Endothelial cell of umbilical vein (primary cell): ENCODE results near the gene SDC3. TPM values are rescaled to one million over a fixed set of nuclear protein-coding genes. Genes with fewer than 3 reads are reported as not detected.

ENCODE experiments used
- BruUV-seq: library from RNA; stranded (reverse); fragments of 400-500 nt; replicated peaks from 2 replicates; lab custom pipeline; 2021; lab: Mats Ljungman, UMichigan
- CTCF ChIA-PET: fragments of 300-600, 350-600 bp; sonication (Branson Sonifier 250); formaldehyde crosslinking; loops from one replicate; lab custom pipeline; 2021; ENCODE audit warnings: antibody characterized with exemption, inconsistent platforms; lab: Charles Lee
- POLR2A ChIA-PET: fragments of 300-600, 350-600 bp; sonication (Branson Sonifier 250); formaldehyde crosslinking; loops from one replicate; lab custom pipeline; 2021; ENCODE audit warnings: antibody characterized with exemption, inconsistent platforms; lab: Charles Lee
- DNase-seq: peaks from one replicate; pipeline ENCODE4 v3.0.0-alpha.2; 2011; ENCODE audit warnings: low read depth, low spot score
- FAIRE-seq: peaks from 2 replicates; lab custom pipeline; 2011; peaks lifted over from hg19 to GRCh38; lab: Jason Lieb, UNC
- H2AFZ ChIP-seq: 2 replicates; pipeline ENCODE4 v1.6.0; 2012; ENCODE audit warnings: low read depth, low read length, control low read depth, inconsistent platforms
- H3K27ac ChIP-seq: 2 replicates; pipeline ENCODE4 v1.5.1; 2011; ENCODE audit warnings: low read depth, mild to moderate bottlenecking, control low read depth, low read length, moderate library complexity; ENCODE audit not compliant: insufficient read depth
- H3K27me3 ChIP-seq, 2 experiments: 2 replicates each; pipeline versions ENCODE4 v1.6.0 to v1.6.1; 2011; ENCODE audit warnings: low read length in 2 of 2, mixed read lengths in 1 of 2; ENCODE audit not compliant: control insufficient read depth in 2 of 2, insufficient read depth in 2 of 2
- H3K36me3 ChIP-seq, 2 experiments: 2 replicates in 1 of 2; 3 replicates in 1 of 2; pipeline ENCODE4 v1.5.1; 2011; ENCODE audit warnings: low read length in 2 of 2, mild to moderate bottlenecking in 1 of 2, moderate library complexity in 1 of 2; ENCODE audit not compliant: control insufficient read depth in 2 of 2, insufficient read depth in 2 of 2; ENCODE audit errors: extremely low read depth in 1 of 2
- H3K4me1 ChIP-seq: 3 replicates; pipeline ENCODE4 v1.5.1; 2011; ENCODE audit warnings: mild to moderate bottlenecking, low read length; ENCODE audit not compliant: control insufficient read depth, insufficient read depth; ENCODE audit errors: extremely low read depth
- H3K4me2 ChIP-seq: 2 replicates; pipeline ENCODE4 v1.6.1; 2011; ENCODE audit warnings: low read length, control low read depth, mixed read lengths; ENCODE audit not compliant: insufficient read depth
- H3K4me3 ChIP-seq, 3 experiments: fragments of 200-600 bp in 1 of 3; sonication (generic), shearing (Covaris generic) in 1 of 3; replicated peaks in 1 of 3; 2 replicates each; pipeline ENCODE4 v1.5.1; 2011 to 2016; ENCODE audit warnings: control low read depth in 3 of 3, low read length in 3 of 3, mild to moderate bottlenecking in 2 of 3, inconsistent platforms in 1 of 3, low read depth in 1 of 3, moderate library complexity in 1 of 3; ENCODE audit not compliant: insufficient read depth in 1 of 3
- H3K79me2 ChIP-seq: 2 replicates; pipeline ENCODE4 v1.6.0; 2012; ENCODE audit warnings: low read length, inconsistent platforms; ENCODE audit not compliant: control insufficient read depth, insufficient read depth
- H3K9ac ChIP-seq: replicated peaks from 2 replicates; pipeline ENCODE3; 2011; ENCODE audit warnings: low read length, control low read depth; ENCODE audit not compliant: insufficient read depth; ENCODE audit errors: extremely low read depth
- H3K9me1 ChIP-seq: replicated peaks from 3 replicates; pipeline ENCODE4 v1.6.0; 2011; ENCODE audit warnings: mild to moderate bottlenecking, low read length; ENCODE audit not compliant: control insufficient read depth, insufficient read depth; ENCODE audit errors: extremely low read depth
- H3K9me3 ChIP-seq: replicated peaks from 2 replicates; pipeline ENCODE4 v1.5.1; 2012; ENCODE audit warnings: low read length, inconsistent platforms; ENCODE audit not compliant: control insufficient read depth, insufficient read depth
- H4K20me1 ChIP-seq: replicated peaks from 2 replicates; pipeline ENCODE3; 2011; ENCODE audit warnings: mild to moderate bottlenecking, low read length; ENCODE audit not compliant: control insufficient read depth, insufficient read depth; ENCODE audit errors: extremely low read depth
- EZH2 ChIP-seq: IDR thresholded peaks from 2 replicates; pipeline ENCODE4 v1.6.1; 2012; ENCODE audit warnings: borderline replicate concordance, low read depth, mild to moderate bottlenecking, moderate library complexity, low read length, inconsistent platforms; ENCODE audit not compliant: severe bottlenecking
- FOS ChIP-seq: IDR thresholded peaks from 2 replicates; pipeline ENCODE4 v1.6.1; 2011; ENCODE audit warnings: mild to moderate bottlenecking, low read length, moderate library complexity, borderline replicate concordance; ENCODE audit not compliant: insufficient read depth
- GATA2 ChIP-seq: IDR thresholded peaks from 2 replicates; pipeline ENCODE4 v1.7.0; 2011; ENCODE audit warnings: low read depth, mild to moderate bottlenecking, moderate library complexity, mixed read lengths, low read length; ENCODE audit not compliant: insufficient read length, insufficient read depth
- JUN ChIP-seq: IDR thresholded peaks from 2 replicates; pipeline ENCODE4 v1.6.1; 2011; ENCODE audit warnings: borderline replicate concordance, low read depth; ENCODE audit not compliant: insufficient read length, insufficient read depth
- MYC ChIP-seq: IDR thresholded peaks from one replicate; pipeline ENCODE4 v1.6.1; 2011; ENCODE audit warnings: mild to moderate bottlenecking, low read depth, low read length
- POLR2A ChIP-seq: IDR thresholded peaks from 2 replicates; pipeline ENCODE4 v1.6.1; 2012; ENCODE audit warnings: low read depth, mild to moderate bottlenecking, control low read depth, low read length
- POLR2AphosphoS5 ChIP-seq: IDR thresholded peaks from 2 replicates; pipeline ENCODE4 v1.6.1; 2012; ENCODE audit warnings: low read depth, mild to moderate bottlenecking, control low read depth, low read length, moderate library complexity; ENCODE audit not compliant: insufficient read depth
- dilution Hi-C: fragments of 300-500 bp; cut with MboI; formaldehyde crosslinking; loops from one replicate; pipeline ENCODE4 v1.15.0; 2019; ENCODE audit warnings: low sequenced_read_pairs; ENCODE audit not compliant: extremely low pct_ligation_motif_present
- intact Hi-C: fragments of 100-400 bp; cut with micrococcal nuclease; formaldehyde crosslinking; loops from one replicate; pipeline ENCODE4 v1.10.0; 2022
- polyA plus RNA-seq, 4 experiments: library from polyadenylated mRNA; depleted of rRNA in 3 of 4; stranded (reverse) in 3 of 4; unstranded in 1 of 4; fragments of >200 nt; gene quantifications; 2 replicates each; pipeline versions ENCODE4 v1.2.1 to v1.2.3, GENCODE V29; 2011 to 2012; ENCODE audit warnings: missing spikeins in 1 of 4
- total RNA-seq: library from RNA; stranded (reverse); gene quantifications from 2 replicates; pipeline ENCODE4 v1.2.3, GENCODE V29; 2021
- TF ChIP-seq, protein P1 (sequence below): IDR thresholded peaks from 2 replicates; pipeline ENCODE4 v1.6.1; 2011; ENCODE audit not compliant: insufficient read depth, insufficient read length
- TF ChIP-seq, protein P2 (sequence below), 2 donors: IDR thresholded peaks; 1 replicate in 1 of 2; 2 replicates in 1 of 2; pipeline ENCODE4 v1.5.1; 2011; ENCODE audit warnings: low read length in 2 of 2, mild to moderate bottlenecking in 2 of 2, moderate library complexity in 2 of 2, control low read depth in 1 of 2, inconsistent platforms in 1 of 2, low read depth in 1 of 2; ENCODE audit not compliant: insufficient read depth in 1 of 2; ENCODE audit errors: extremely low read depth in 1 of 2

The SDC3 gene
- total and polyA plus RNA-seq, 2 donors (not counting 3 experiments of a cell fraction or from before 2014, with no cell fraction given), result 7.1 to 25.9 TPM

GRCh38 chr1:30900931-30901560, 7.5 kb downstream of the SDC3 start:
- no peak overlapping the region for H3K27ac ChIP-seq
- TF ChIP-seq MYC, result no peak
- TF ChIP-seq JUN, result no peak
- no peak for TF ChIP-seq POLR2A
- TF ChIP-seq, protein P1, sequence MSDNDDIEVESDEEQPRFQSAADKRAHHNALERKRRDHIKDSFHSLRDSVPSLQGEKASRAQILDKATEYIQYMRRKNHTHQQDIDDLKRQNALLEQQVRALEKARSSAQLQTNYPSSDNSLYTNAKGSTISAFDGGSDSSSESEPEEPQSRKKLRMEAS, result no peak
- TF ChIP-seq GATA2, result no peak
- TF ChIP-seq POLR2AphosphoS5, result no peak
- no peak for TF ChIP-seq EZH2
- TF ChIP-seq, protein P2, sequence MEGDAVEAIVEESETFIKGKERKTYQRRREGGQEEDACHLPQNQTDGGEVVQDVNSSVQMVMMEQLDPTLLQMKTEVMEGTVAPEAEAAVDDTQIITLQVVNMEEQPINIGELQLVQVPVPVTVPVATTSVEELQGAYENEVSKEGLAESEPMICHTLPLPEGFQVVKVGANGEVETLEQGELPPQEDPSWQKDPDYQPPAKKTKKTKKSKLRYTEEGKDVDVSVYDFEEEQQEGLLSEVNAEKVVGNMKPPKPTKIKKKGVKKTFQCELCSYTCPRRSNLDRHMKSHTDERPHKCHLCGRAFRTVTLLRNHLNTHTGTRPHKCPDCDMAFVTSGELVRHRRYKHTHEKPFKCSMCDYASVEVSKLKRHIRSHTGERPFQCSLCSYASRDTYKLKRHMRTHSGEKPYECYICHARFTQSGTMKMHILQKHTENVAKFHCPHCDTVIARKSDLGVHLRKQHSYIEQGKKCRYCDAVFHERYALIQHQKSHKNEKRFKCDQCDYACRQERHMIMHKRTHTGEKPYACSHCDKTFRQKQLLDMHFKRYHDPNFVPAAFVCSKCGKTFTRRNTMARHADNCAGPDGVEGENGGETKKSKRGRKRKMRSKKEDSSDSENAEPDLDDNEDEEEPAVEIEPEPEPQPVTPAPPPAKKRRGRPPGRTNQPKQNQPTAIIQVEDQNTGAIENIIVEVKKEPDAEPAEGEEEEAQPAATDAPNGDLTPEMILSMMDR (IDR thresholded peaks at IDR 0.05; ENCODE audit: extremely low read depth in 1 of 2, insufficient read depth in 1 of 2, low read depth in 1 of 2, low read length in 2 of 2), result no peak
- no peak for TF ChIP-seq FOS
- CTCF ChIA-PET, result interaction anchor here (1.2 kb wide), 1 partner anchor 99 kb away, joined by 3 read pairs; no protein-coding TSS in a partner anchor
- no peak overlapping the region for H2AFZ ChIP-seq
- intact Hi-C loops, result no loop called here
- no peaks in the 10 kb centered on the region for H3K9me3 ChIP-seq
- no TSS peak for BruUV-seq
- H3K4me3 ChIP-seq, result no peak overlapping the region
- no peaks in the 10 kb centered on the region for H3K9me1 ChIP-seq
- FAIRE-seq, result no peak
- H3K9ac ChIP-seq, result no peak overlapping the region
- no peaks in the 10 kb centered on the region for H3K36me3 ChIP-seq
- peaks cover 8% of the 10 kb centered on the region for H3K4me1 ChIP-seq
- H3K27me3 ChIP-seq, result no peaks in the 10 kb centered on the region
- H4K20me1 ChIP-seq, result no peaks in the 10 kb centered on the region
- dilution Hi-C loops, result loop anchor here (25.0 kb wide), 1 partner anchor 89 kb away; no protein-coding TSS in a partner anchor
- no peak for DNase-seq
- H3K79me2 ChIP-seq, result no peaks in the 10 kb centered on the region
- POLR2A ChIA-PET, result no interaction called here
- no peak overlapping the region for H3K4me2 ChIP-seq
